GF-D8 (cell line): ENCODE results near the gene HOXB13.

Source experiments
- DNase-seq: peaks from one replicate; lab custom pipeline; 2025; lab: John Stamatoyannopoulos, UW

The HOXB13 gene

DNA sequence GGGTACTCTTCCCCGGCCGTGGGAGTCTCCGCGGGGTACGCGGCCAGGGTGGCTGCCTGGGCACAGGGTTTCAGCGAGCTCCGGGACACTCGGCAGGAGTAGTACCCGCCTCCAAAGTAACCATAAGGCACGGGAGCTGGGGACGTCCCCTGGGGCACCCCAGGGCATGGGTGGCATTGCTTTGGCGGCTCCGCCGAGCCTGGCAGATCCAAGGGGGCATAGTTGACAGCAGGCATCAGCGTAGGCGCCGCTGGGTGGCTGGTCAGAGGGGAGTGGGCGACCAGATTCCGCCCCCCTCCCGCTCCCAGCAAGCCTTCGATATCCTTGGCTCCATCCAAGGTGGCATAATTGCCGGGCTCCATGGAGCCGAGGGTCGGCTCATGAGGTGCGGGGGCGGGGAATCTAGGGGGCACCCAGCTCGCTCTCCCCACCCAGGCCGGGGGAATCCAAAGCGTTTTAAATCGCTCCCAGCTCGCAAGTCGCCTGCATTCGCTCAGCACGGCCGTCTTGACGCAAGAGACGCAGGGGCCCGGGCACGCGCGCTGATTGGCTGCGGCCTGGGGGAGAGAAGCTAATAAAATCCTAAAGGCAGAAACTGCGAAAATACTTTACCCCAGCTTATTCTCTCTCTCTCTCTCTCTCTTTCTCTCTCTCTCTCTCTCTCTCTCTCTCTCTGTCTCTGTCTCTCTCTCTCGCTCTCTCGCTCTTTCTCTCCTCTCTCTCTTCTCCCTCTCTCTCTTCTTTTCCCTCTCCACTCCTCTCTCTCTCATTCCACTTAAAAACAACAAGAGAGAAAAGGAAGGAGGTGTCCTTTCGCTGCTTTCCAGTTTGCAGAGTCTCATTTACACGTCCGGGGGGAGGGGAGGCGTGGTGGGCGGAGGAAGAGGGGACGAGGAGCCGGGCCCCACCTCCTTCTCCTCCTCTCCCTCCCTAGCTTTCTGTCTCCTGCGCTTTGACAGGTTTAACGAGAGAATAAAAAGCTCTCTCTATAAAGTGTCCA is at the start of gene HOXB13:
TSS of gene HOXB13 (minus strand) at position 519 of the 1,000 bp plus-strand sequence. CDS start at position 362, 157 bp downstream.
- no peak for DNase-seq

- DNase-seq, result no peak
Measured at GRCh38 chr17:48776602-48777001, 48.1 kb upstream of the HOXB13 start.

GRCh38 chr17:48773245-48773644 is 44.7 kb upstream of the HOXB13 start:
- DNase-seq, result no peak

- DNase-seq, result peak; percentile 2
Measured at GRCh38 chr17:48770954-48771353, 42.4 kb upstream of the HOXB13 start.

- DNase-seq, result no peak
Measured at GRCh38 chr17:48769009-48769675, 40.6 kb upstream of the HOXB13 start.

DNA sequence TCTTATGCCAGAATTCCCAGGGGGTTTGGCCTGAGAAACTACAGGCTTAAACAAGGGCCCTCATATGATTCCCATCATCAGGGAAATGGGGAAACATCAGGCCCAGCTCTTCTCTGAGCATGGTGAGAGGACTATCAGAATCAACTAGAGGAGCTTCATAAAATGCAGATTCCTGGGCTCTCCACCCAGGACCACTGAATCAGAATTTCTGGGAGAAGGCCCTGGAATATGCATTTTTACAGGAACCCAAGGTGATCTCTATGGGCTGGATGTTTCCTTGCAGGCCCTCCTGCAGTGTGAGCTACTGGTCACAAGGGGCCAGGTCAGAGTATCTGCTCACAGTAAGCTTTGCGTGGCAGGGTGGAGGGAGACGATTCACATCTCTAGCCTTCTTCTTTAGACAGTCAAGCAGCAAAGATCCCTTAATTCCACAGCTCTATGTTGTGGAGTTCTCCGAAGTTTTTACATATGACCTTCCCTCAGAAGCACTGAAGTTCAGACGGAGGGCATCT is 38.8 kb upstream of the HOXB13 start:
- DNase-seq, result no peak

DNA sequence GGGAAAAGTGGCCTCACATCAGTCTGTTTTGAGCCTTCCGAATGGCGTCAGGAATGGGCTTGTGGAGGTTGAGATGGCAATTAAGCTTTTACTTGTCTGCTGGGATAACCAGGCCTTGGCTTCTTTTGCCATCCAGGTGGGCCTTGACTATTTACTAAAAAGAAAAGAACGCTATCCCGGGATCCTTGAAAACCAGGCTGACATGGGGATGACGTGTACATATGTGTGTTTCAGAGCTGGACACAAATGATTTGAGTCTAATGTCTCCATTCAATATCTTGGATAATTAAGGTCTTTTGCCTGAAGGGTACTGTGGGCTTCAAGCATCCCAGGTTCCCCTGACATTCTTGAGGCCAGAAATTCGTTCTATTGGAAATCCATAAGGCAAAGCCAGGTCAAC is 32.6 kb upstream of the HOXB13 start:
- DNase-seq, result no peak

GRCh38 chr17:48760411-48760810 is 31.9 kb upstream of the HOXB13 start:
- DNase-seq, result no peak

DNA sequence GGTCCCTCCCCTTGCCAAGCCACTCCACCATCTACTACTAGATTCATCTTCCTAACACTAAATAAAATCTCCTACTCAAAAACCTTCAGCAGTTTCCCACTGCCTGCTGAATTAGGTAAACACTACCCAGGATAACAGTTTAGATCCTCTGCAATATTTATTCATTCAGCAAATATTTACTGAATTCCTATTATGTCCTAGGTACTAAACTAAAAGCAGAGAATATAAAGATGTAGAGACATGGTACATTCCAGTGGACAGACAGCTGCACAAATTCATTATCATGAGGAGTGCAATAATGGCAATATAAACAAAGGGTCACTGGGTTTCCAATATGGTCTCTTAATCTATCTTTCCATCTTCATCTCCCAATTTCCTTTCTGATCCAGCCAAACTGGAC is 30.7 kb upstream of the HOXB13 start:
- no peak for DNase-seq

DNA sequence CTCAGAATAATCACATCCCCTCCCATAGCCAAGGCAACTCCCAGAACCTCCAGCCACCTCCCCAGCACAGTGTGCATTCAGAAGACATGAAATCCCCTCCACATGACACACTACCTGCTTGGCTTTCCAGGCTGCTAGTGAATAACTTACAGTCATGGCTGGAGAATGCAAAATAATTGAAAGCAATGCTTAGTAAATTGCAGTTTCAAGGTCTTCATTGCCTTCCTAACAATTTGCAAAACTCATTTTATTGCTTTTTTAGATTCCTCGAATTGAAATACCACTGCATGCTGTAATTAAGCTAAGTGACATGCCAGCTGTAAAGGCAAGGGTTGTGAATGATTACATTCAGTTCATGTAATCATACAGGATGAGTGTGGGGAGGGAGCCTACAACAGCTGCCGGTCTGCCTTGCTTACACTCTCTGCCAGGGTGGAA is 29.0 kb upstream of the HOXB13 start:
- no peak for DNase-seq

GRCh38 chr17:48756830-48757251 is 28.3 kb upstream of the HOXB13 start:
- peak; percentile 70 for DNase-seq

GRCh38 chr17:48755356-48755755 is 26.8 kb upstream of the HOXB13 start:
- DNase-seq, result peak; percentile 7

- DNase-seq, result no peak
Measured at GRCh38 chr17:48754500-48755261, 26.1 kb upstream of the HOXB13 start.

DNA sequence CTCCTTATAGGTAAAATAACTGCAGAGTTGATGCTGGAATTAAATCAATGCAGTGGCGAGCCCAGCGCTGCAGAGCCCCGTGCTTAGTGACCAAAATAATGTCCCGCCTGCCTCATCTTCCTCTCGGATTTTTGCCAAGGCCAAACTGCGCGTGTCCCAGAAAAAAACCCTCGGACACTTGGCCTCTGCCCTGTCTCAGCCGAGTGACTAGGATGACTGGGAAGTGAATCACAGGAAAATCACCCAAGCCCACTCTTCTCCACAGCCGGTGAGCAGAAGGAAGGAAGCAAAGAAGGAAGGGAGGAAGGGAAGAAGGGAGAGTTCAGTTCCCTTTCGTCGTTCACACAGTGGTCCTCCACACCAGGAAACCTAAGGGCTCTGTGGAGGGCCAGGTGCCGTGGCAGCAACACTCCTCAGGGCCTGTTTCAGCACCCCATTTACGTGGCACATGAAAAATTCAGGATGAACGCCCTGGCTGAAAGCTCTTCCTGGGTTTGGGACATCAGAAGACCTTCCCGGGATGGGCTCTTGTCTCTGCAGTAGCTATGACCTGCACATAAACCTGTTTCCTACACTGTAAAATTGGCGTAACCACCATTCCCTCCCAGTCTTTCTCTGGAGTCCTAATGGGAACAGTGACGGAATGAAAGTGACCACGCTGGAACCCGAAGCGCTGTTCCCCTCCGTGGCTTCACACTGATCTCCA is 25.4 kb upstream of the HOXB13 start:
- DNase-seq, result no peak

DNA sequence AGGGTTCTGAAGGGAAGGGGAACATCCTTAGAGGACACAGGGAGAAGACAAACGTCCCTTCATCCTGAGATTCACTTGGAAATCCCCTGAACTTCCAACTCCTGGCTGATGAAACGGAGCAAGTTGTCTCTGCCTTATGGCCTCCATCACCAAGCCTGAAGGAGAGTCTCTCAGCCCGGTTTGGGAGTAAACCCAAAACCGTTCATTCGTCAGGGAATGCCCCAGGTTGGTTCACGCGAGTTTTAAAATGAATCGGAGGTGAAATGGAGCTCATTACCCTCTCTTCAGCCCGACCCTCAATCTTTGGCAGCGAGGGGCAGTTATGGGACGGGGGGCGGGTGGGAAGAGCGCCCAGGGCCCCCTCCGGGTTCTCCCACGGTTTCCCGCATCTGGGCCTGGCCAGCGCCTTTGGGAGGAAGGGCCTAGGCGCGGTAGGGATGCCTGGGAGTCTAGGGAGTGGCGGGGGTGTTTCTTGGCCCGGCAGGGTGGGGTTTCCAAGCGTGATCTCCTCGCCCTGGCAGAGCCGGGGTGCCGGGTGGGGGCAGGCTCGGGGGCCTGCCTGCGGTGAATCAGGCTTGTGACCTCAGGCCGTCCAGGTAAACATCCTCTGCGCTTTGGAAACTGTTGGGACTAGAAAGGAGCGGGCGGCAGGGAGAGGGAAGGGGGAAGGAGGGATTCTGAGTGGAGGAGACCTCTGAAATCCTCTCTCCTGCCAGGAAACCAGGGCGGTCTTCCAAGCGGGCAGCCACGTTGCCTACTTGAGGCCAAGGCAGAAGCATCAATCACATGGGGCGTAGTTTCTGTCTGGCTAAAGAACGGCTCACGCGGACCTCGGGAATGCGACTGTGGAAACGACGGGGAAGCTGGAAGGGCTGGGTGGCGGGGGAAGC is 24.1 kb upstream of the HOXB13 start:
- DNase-seq, result no peak

- no peak for DNase-seq
Measured at GRCh38 chr17:48751733-48752398, 23.3 kb upstream of the HOXB13 start.

DNA sequence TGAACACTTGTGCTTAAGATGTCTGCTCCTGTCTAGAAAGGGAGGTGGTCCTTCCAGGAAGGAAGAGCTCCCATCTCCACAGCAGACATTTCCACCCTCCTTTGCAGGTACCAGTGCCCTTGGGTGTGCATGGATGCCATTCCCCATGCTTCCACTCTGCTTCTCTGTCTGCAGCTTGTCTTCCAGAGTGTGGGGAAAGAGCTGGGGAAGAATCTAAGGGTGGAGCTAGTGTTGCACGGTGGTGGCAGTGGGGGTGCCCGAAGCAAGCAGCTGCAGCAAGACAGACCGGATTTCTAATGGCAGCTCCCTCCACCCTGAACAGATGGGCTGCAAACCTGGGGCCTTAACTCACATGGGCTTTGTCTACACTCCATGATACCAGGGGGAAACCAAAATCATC is 22.6 kb upstream of the HOXB13 start:
- no peak for DNase-seq

GRCh38 chr17:48749621-48750553 is 21.3 kb upstream of the HOXB13 start:
- no peak for DNase-seq
